Measurements from ENCODE around the gene PAK6.
A peak's percentile ranks its signal among the peaks of the same experiment; 100 is the strongest.

The PAK6 gene

DNA sequence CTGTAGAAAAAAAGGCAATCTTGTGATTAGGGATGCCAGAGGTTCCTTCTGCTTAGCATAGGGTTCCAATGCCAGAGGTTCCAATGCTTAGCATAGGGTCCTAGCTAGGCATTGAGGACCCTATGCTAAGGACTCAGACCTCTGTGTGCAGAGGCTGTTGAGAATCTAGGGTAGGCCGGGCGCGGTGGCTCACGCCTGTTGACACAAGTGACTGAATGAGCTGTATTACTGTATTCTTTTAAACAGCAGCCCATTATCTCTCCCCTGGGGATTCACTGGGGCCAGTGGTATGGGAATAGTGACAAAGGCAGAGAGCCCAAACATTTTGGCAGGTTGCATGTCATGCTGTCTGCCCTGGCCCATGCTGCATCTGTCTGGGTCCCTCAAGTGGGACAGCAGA lies 16.2 kb downstream of the PAK6 start:
- DNase-seq (ENCODE audit: extremely low read depth in 1 of 2, low read depth in 1 of 2), result no peak

DNA sequence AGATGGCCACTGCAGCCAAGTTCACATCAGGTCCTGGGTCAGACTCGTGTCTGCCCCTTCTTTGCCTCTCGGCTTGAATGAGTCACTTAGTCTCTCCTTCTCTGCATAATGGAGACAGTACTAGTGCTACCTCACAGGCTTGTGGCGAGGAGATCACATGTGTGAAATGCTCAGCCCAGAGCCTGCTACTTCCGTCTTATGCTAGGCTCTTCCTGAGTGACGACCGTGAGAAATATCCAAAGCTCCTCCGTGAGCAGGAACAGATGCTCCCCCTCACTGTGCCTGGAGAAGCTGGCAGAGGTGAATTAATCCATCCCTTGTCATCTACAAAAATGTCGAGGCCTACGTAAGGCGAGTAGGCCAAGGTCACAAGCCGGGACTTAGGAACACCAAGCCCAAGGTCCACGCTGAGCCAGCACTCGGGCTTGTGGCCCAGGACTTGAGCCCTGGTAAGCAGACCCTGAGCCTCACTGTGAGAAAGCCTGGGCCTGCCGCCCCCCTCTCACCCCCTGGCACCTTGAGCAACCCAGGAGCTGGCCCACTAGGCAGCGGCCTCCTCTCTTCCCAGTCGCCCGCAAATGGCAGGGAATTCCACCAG lies 17.9 kb downstream of the PAK6 start:
- no peak for DNase-seq (ENCODE audit: extremely low read depth in 1 of 2, low read depth in 1 of 2)

DNA sequence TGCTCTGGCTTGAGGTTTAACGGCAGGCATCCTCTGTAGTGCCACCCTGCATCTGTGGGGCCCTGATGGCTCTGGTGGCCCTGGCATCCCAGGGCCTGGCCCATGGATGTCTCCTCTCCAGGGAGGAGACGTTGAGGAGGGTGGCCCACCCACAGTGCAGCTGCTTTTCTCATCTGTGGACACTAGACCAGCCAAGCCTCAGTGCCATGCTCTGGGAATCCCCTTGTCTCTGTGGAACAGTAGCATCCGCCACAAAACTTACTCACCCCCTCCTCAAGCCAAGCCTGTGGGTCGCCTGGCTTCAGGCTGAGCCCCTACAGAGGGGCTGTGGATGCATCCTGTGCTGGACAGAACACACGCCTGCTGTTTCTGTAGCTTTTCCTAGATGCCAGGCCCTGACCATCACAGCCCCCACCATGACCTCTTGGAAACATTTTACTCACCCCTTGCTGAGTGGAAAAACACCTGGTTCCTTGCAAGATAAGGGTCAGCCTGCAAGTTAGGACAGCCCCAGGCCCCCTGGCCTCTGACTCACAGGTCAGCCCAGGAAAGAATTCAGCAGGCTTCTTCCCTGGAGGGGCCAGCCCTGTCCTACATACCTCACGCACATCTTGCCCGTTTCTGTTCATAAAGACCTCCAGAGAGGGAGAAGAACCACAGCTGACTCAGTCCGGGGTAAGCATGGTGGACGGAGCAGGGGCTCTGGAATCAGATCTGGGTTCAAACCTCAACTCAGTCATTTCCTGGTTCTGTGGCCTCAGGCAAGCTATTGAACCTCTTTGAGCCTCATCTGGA lies 19.0 kb downstream of the PAK6 start:
- DNase-seq (ENCODE audit: extremely low read depth in 1 of 2, low read depth in 1 of 2), result no peak

DNA sequence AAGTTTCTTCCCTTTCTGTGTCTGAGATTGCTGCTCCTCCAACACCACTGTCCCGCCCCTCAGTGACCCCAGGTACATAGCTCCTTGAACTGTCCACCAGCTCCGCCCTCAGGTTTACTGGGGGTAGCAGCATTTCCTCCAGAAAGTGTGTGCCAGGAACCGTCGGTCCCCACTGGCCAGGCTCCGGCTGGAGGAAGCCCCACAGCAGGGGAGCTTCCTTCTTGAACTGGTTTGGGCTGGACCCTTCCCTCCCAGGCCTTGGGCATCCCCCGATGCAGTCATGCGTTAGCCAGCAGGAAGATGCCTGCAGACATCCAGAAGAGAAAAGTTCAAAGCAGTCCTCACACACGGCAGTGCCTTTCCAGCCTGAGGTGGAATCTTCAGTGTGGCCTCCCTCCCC lies 19.7 kb downstream of the PAK6 start:
- no peak for DNase-seq (ENCODE audit: extremely low read depth in 1 of 2, low read depth in 1 of 2)

DNA sequence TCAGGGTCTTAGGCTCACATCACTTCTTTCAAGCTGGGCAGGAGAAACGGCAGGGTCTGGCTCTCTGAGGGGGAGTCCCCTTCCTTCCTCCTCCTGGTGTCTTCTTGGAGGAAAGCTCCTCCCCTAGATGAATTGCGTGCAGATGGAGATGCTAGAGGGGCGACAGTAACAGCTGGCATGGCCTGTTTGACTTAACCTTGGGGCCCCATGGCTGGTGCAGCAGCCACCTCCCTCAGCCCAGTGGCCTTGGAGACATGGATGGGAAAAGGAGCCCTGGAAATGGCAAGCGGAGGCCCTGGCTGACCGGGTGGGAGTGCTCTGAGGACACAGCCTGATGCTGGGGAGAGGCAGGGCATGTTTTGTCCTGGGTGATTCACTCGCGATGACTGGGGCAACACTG lies 20.2 kb downstream of the PAK6 start:
- no peak for DNase-seq (ENCODE audit: extremely low read depth in 1 of 2, low read depth in 1 of 2)

DNA sequence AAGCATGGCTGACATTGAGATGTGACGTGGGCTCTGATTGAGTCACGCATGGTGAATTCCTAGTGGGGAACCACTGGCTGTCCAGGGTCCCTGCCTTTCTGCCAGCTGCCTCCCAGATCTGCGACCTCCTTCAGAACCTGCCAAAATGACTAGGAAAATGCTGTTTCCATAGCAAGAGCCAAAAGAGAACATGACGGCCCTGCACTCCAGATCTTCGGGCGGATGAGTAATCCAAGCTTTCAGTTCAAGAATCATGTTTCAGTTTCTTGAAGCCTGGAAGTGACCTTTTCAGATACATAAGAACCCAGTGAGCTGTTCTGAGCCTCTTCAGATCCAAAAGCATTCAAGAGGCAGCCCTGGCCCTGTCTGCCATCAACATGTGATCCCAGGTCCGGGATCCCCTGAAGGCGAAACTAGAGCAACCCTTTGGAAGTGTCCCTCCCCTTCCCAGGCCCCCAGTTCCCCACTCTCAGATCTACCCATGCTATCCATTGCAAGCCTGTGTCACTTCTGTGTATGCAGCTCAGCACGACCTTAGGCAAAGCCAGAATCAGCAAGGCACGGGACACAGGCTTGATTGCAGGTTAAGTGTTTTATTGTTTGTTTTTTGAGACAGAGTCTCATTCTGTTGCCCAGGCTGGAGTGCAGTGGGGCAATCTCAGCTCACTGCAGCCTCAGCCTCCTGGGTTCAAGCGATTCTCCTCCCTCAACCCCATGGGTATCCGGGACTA lies 24.3 kb downstream of the PAK6 start:
- no peak for DNase-seq (ENCODE audit: extremely low read depth in 1 of 2, low read depth in 1 of 2)

DNA sequence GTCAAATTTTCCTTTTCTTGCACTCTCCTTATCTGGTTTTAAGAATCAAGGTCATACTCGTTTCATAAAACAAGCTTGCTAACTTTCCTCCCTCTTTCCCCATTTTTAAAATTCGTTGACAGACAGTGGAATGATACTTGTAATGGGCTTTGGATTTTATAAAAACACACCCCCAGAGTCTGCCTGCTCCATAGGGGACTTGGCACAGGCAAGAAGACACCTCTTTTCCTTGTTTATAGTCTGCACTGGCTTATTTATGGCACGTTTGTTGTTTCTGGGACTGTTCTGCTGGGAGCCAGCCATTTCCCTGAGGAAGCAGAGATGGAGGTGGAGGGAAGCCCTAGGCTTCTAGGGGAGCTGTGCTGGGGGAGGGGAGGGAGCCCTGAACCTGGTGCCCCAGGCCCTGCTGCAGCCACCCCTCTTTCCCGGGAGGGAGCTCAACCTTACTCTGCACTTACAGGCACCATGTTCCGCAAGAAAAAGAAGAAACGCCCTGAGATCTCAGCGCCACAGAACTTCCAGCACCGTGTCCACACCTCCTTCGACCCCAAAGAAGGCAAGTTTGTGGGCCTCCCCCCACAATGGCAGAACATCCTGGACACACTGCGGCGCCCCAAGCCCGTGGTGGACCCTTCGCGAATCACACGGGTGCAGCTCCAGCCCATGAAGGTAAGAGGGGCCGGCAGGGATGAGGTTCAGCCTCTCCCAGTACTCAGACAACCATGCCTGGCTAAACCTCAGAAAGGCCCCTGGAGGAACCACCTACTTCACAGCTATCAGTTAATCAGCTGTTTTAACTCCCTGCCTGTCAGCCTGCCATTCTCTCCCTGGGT lies 25.7 kb downstream of the PAK6 start:
- DNase-seq (ENCODE audit: extremely low read depth in 1 of 2, low read depth in 1 of 2), result no peak

DNA sequence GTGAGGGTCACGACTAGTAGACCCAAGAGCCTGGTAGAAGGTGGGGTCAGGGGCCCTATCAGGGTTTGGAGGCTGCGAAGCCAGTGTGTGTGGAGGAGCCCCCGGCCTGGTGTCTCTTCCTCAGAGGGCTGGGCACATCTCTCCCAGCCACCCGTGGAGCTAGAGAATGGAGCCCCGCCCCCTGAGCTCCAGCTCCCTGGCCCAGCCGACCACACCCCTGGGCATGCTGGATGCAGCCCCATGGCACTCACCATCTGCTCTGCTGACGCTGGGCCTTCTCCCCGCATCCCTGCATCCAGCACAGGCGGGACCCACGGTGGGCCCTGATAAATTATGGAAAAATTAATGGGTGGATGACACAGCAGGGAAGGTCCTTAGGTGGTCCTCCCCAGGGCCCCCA lies 26.5 kb downstream of the PAK6 start:
- no peak for DNase-seq (ENCODE audit: extremely low read depth in 1 of 2, low read depth in 1 of 2)

DNA sequence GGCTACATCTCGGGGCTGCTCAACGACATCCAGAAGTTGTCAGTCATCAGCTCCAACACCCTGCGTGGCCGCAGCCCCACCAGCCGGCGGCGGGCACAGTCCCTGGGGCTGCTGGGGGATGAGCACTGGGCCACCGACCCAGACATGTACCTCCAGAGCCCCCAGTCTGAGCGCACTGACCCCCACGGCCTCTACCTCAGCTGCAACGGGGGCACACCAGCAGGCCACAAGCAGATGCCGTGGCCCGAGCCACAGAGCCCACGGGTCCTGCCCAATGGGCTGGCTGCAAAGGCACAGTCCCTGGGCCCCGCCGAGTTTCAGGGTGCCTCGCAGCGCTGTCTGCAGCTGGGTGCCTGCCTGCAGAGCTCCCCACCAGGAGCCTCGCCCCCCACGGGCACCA lies 27.0 kb downstream of the PAK6 start:
- DNase-seq (ENCODE audit: extremely low read depth in 1 of 2, low read depth in 1 of 2), result no peak

DNA sequence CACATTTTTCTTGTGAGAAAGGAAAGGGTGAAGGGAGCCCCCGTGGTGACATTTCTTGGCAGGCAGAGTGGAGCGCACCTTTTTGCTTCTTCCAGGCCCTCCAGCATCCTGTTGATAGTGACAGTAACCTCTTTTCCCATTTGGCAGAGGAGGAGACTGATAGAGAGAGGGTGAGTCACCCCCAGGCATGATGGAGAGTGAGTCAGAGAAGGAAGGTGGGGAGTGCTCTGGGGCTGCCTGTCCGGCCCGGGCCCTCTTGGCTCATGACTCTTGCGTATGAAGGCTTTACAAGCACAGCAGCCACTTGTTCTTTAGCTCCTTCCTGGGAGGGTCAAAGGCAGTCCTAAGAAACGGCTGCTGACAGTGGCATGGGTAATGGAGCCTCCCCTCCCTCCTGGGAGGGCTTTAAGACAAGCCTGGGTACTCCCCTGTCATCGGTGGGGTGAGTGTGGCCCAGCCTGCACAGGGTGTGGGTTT lies 28.0 kb downstream of the PAK6 start:
- DNase-seq (ENCODE audit: extremely low read depth in 1 of 2, low read depth in 1 of 2), result no peak

DNA sequence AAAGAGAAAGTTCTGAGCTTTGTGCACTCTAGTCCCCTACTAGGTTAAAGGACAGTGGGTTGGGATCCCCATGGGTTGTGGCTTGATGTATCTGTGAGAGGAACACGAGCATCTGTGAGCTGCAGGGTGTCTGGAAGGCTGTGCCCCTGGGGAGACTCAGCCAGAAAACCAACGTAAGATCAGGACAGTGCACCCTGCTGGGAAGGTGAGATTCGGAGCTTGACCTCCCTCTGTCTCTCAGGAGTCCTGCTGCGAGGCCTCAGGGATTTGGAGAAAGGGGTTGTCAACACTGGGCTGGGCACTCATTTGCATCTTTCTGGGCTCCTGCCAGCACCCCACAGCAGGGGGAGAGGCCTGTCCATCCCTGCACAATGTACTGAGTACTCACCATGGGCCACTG lies 28.8 kb downstream of the PAK6 start:
- no peak for DNase-seq (ENCODE audit: extremely low read depth in 1 of 2, low read depth in 1 of 2)

DNA sequence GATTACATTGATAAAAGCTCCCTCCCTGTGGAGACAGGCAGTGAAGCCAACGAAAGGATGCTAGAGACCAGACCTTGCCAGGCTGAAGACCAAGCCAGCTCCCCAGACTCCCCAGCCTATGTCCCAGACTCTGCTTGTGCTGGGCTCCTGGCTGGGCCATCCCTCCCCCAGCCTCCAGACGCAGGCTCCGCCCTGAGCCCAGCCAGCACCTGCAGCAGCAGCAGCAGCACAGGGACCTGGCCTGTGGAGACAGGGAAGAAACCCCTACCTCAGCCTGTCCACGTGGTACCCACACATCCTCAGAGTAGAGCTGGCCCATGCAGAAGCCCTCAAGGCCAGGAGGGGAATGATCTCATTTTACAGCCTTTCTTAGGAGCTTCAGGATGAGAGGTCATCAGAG lies 30.7 kb downstream of the PAK6 start:
- no peak for DNase-seq (ENCODE audit: extremely low read depth in 1 of 2, low read depth in 1 of 2)

DNA sequence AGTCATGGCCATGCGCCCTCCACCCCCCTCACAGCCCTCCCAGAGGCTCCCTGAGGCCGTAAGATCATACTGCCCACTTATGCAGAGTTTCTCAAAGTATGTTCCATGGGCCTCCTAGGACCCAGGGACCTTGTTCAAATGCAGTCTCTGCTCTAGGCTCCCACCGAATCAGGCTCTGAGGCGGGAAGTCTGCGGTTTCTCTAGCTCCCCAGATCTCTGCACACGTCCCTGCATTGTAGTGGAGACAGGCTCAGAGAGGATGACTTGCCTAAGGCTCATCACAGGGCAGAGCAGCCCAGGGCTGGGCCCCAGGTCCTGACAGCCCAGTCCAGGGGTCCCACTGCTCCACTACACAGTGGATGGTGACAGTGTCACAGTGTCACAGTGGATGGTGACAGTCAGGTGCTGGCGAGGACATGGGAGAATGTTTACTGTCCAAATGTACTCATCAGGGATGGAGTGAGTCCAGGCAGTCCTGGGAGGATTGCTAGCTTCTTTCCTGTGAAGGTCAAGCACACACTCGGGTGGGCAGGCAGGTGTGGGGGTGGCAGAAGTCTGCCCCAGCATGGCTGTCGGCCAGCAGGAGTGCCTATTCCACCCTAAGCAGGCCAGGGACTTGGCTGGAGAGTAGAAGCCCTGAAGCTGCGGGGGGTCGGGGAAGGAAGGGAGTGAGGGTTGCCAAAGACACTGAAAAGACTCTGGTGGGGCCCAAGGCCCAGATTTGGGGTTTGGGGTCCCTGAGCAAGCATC lies 31.6 kb downstream of the PAK6 start:
- no peak for DNase-seq (ENCODE audit: extremely low read depth in 1 of 2, low read depth in 1 of 2)

DNA sequence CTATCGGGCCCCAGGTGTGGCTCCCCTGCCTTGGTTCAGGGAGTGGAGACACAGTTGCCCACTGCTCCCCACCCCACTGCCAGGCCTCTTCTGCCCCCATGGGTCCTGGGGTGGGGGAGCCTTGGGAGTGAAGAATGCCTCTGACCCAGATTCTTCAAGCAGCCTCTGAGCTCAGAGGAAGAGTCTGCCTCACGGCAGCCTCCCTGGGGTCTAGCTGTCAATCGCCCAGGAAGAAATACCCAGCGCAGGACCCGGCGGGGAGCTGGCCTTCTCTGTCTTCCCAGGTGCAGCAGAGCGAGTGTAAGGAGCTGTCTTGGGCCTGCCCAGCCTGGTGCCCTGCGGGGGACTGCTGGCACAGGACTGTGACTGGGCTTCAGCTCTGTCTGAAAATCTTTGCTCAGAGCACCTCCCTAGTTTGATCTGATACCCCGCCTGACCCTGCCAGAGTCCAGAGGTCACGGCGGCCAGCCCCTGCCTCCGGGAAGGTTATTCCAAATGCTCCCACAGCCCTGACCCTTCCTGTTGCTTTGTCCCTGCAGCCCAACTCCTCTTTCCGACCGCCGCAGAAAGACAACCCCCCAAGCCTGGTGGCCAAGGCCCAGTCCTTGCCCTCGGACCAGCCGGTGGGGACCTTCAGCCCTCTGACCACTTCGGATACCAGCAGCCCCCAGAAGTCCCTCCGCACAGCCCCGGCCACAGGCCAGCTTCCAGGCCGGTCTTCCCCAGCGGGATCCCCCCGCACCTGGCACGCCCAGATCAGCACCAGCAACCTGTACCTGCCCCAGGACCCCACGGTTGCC lies 33.0 kb downstream of the PAK6 start:
- no peak for DNase-seq (ENCODE audit: extremely low read depth in 1 of 2, low read depth in 1 of 2)

DNA sequence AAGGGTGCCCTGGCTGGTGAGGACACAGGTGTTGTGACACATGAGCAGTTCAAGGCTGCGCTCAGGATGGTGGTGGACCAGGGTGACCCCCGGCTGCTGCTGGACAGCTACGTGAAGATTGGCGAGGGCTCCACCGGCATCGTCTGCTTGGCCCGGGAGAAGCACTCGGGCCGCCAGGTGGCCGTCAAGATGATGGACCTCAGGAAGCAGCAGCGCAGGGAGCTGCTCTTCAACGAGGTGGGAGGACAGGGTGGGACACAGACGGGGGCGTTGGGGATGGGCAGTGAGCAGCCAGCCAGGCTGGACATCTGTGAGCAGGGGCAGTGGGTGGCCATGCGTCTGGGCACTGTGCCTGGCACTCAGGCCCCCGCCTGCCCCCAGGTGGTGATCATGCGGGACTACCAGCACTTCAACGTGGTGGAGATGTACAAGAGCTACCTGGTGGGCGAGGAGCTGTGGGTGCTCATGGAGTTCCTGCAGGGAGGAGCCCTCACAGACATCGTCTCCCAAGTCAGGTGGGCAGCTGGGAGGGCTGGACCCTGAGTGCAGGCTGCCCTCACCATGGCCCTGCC lies 33.7 kb downstream of the PAK6 start:
- no peak for DNase-seq (ENCODE audit: extremely low read depth in 1 of 2, low read depth in 1 of 2)

DNA sequence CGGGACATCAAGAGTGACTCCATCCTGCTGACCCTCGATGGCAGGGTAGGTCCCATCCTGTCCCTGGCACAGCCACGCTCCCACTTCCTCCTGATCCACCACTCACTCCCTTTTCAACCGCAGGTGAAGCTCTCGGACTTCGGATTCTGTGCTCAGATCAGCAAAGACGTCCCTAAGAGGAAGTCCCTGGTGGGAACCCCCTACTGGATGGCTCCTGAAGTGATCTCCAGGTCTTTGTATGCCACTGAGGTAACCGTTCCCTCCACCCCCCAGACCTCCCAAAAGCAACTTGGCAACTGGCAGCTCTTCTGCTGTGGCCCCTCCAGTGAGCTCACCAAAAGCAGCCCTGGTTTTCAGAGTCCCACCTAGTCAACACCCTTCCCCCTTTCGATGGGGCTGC lies 34.6 kb downstream of the PAK6 start:
- no peak for DNase-seq (ENCODE audit: extremely low read depth in 1 of 2, low read depth in 1 of 2)

DNA sequence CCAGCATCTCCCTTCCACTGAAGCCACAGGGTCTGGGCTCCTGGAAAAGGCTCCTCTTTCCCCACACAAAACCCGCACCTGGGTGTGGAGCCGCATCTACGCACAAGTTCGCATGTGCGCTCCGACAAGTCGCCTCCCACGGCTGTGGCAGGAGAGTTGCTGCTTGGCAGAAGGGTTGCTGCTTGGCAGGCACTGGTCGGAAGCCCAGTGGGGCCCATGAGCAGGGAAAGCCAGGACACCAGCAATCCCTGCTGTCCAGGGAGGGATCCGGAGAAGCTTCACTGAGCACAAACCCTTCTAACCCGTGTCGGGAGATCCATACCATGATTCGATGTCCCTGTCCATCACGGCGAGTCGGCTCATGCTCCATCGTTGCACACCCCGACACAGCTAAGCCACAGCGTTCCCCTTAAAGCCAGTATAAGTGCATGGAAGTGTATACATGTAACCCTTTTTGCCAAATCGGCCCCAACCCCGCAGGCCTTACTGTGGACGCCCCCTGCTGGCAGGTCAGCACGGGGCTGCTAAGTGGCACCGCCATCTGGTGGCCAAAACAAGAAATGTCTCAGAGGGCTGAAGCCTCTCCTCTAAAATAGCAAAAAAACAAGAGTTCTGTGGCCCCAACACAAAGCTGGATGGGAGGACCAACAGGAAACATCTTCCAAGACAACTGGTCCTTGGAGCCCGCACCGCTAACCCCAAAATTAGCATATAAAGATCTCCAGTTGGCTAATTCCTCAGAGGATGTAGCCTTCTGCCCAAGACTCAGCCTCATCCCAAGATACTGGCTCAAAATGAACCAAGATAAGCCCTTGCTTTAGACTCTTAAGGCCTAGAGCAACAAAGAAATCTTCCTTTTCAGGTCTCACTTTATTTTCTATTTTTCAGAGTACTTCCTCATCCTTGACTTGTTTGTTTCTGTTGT lies 35.7 kb downstream of the PAK6 start:
- peak; percentile 66 to 72 for DNase-seq (ENCODE audit: extremely low read depth in 1 of 2, low read depth in 1 of 2)

DNA sequence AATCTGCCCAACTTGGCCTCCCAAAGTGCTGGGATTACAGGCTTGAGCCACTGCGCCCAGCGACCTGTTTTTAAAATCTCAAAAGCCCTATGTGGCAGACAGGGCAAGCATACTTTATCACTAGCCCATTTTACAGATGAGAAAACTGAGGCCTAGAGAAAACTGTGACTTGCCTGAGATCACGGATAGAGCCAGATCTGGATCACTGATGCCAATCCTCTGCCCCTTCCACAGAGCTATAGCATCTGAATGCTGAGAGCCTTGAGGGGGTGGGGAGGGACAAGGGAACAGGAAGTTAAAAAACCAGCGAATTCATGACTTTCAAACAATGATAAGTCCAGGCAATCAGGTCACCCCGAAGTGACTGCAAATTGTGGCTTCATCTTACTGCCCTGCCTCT lies 36.7 kb downstream of the PAK6 start:
- DNase-seq (ENCODE audit: extremely low read depth in 1 of 2, low read depth in 1 of 2), result no peak

Data from stimulated activated CD8-positive, alpha-beta memory T cell treated with anti-CD3 and anti-CD28 coated beads, Interleukin-7, amount 100 ng/mL, for 48 hours (primary cell).